HG02678 (cell line): ENCODE data around the gene CHST4.
"Not testable (repeated sequence)": the region's sequence is repeated elsewhere in the genome, so short reads cannot be mapped to it uniquely, and the experiment has no call there.

Source experiments
- ATAC-seq: cut with Tn5 transposase; IDR thresholded peaks from one replicate; pipeline ENCODE4 v1.9.1; 2021; ENCODE audit warnings: mild to moderate bottlenecking, moderate library complexity; ENCODE audit not compliant: unreplicated experiment

The CHST4 gene

GRCh38 chr16:71569621-71570020 lies 43.4 kb downstream of the CHST4 start:
- no peak for ATAC-seq

- no peak for ATAC-seq
Observed at GRCh38 chr16:71570144-71570543, 43.9 kb downstream of the CHST4 start.

GRCh38 chr16:71572497-71573116 lies 46.4 kb downstream of the CHST4 start:
- ATAC-seq = no peak

GRCh38 chr16:71573387-71574094 lies 47.3 kb downstream of the CHST4 start:
- no peak for ATAC-seq

- ATAC-seq = no peak
Observed at GRCh38 chr16:71574702-71575101, 48.5 kb downstream of the CHST4 start.

GRCh38 chr16:71576971-71577370 lies 50.7 kb downstream of the CHST4 start, which contains the start of gene TAT:
TAT (minus strand) TSS chr16:71577092; CDS start chr16:71576415, 677 bp downstream.
- ATAC-seq = no peak

- ATAC-seq = not testable (repeated sequence)
Observed at GRCh38 chr16:71582553-71582848, 56.3 kb downstream of the CHST4 start.

GRCh38 chr16:71584543-71585317 lies 58.5 kb downstream of the CHST4 start:
- no peak for ATAC-seq

GRCh38 chr16:71585318-71585703 lies 59.1 kb downstream of the CHST4 start:
- ATAC-seq = no peak
